Measurements from ENCODE around the gene CGB1. TPM values are rescaled to one million over a fixed set of nuclear protein-coding genes. Genes with fewer than 3 reads are reported as not detected.

Gene CGB1
- total and polyA plus RNA-seq, 2 of the 13 experiments (the other 11 are each of a cell fraction or from before 2014, with no cell fraction given): not detected

DNA sequence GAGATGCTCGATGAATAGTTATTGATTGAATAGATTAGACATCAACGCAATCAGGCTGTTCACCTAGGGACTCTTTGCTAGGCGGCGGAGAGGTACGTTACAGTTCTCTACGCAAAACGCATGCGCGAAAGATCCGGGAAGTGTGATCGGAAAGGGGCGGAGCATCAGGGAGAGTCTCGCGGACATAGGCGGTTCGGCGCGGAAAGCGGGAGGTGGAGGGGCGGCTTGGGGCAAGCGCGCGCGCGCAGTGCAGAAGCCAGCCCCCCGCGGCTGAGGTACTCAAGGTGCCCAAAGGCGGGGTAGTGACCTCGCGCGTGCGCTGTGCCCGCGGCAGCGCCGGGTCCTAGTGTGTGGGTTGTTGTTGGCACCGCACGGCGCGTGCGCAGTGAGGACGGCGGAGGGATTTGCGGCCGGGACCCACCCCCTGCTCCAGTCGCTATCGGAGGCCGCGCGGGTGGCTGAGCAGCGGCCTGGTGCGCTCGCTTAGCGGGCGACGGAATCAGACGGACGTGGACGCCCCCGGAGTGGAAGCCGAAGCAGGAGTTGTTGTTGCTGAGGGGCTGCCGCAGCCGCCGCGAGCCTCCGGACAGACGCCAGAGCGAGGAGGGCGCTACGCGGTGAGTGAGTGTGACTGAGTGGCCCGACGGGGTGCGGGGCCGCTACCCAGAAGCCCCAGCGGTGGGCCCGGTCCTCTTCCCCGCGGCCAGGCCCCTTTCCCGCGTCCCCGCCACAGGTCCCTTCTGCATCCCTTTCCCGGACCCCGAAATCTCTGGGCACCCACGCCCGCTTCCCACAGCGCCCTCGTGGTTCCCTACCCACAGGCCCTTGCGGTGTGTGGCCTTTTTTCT is 48.5 kb upstream of the CGB1 start, which contains the start of gene SNRNP70 (continued):
- TF ChIP-seq E2F5 (CRISPR knock-in tag; conservative IDR thresholded peaks at IDR 0.05) (peak; percentile 63; the same call in 1 of the 2 replicates), KAT2B (IDR thresholded peaks at IDR 0.05; ENCODE audit: borderline replicate concordance, low read depth, low read length) (peak; percentile 21; the same call in 1 of the 2 replicates), MAFG (CRISPR knock-in tag; IDR thresholded peaks at IDR 0.05) (peak; percentile 67; the same call in 1 of the 2 replicates), AKAP8 (CRISPR knock-in tag; IDR thresholded peaks at IDR 0.05) (peak; percentile 60; the same call in 1 of the 2 replicates), SIX1 (CRISPR knock-in tag; IDR thresholded peaks at IDR 0.05; ENCODE audit: borderline replicate concordance) (peak; percentile 6; the same call in 1 of the 2 replicates), MED1 (CRISPR knock-in tag; IDR thresholded peaks at IDR 0.05) (peak; percentile 68), SOX5 (CRISPR knock-in tag; IDR thresholded peaks at IDR 0.05; ENCODE audit: borderline replicate concordance) (0 out of 2 replicates have a peak, but pooled peaks have one; percentile 28), SATB2 (CRISPR knock-in tag; IDR thresholded peaks at IDR 0.05) (0 out of 2 replicates have a peak, but pooled peaks have one; percentile 39), MBD4 (IDR thresholded peaks at IDR 0.05; ENCODE audit: borderline replicate concordance, low read length) (no peak), ZSCAN29 (CRISPR knock-in tag; conservative IDR thresholded peaks at IDR 0.05) (no peak; the same call in 1 of the 2 replicates), SP4 (CRISPR knock-in tag; IDR thresholded peaks at IDR 0.05) (peak; percentile 96), ZNF605 (CRISPR knock-in tag; IDR thresholded peaks at IDR 0.05) (peak; percentile 73; the same call in 1 of the 2 replicates)
- TF ChIP-seq, protein P1, sequence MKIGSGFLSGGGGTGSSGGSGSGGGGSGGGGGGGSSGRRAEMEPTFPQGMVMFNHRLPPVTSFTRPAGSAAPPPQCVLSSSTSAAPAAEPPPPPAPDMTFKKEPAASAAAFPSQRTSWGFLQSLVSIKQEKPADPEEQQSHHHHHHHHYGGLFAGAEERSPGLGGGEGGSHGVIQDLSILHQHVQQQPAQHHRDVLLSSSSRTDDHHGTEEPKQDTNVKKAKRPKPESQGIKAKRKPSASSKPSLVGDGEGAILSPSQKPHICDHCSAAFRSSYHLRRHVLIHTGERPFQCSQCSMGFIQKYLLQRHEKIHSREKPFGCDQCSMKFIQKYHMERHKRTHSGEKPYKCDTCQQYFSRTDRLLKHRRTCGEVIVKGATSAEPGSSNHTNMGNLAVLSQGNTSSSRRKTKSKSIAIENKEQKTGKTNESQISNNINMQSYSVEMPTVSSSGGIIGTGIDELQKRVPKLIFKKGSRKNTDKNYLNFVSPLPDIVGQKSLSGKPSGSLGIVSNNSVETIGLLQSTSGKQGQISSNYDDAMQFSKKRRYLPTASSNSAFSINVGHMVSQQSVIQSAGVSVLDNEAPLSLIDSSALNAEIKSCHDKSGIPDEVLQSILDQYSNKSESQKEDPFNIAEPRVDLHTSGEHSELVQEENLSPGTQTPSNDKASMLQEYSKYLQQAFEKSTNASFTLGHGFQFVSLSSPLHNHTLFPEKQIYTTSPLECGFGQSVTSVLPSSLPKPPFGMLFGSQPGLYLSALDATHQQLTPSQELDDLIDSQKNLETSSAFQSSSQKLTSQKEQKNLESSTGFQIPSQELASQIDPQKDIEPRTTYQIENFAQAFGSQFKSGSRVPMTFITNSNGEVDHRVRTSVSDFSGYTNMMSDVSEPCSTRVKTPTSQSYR (CRISPR knock-in tag; IDR thresholded peaks at IDR 0.05; ENCODE audit: borderline replicate concordance): peak; percentile 59
- TF ChIP-seq, protein P2, sequence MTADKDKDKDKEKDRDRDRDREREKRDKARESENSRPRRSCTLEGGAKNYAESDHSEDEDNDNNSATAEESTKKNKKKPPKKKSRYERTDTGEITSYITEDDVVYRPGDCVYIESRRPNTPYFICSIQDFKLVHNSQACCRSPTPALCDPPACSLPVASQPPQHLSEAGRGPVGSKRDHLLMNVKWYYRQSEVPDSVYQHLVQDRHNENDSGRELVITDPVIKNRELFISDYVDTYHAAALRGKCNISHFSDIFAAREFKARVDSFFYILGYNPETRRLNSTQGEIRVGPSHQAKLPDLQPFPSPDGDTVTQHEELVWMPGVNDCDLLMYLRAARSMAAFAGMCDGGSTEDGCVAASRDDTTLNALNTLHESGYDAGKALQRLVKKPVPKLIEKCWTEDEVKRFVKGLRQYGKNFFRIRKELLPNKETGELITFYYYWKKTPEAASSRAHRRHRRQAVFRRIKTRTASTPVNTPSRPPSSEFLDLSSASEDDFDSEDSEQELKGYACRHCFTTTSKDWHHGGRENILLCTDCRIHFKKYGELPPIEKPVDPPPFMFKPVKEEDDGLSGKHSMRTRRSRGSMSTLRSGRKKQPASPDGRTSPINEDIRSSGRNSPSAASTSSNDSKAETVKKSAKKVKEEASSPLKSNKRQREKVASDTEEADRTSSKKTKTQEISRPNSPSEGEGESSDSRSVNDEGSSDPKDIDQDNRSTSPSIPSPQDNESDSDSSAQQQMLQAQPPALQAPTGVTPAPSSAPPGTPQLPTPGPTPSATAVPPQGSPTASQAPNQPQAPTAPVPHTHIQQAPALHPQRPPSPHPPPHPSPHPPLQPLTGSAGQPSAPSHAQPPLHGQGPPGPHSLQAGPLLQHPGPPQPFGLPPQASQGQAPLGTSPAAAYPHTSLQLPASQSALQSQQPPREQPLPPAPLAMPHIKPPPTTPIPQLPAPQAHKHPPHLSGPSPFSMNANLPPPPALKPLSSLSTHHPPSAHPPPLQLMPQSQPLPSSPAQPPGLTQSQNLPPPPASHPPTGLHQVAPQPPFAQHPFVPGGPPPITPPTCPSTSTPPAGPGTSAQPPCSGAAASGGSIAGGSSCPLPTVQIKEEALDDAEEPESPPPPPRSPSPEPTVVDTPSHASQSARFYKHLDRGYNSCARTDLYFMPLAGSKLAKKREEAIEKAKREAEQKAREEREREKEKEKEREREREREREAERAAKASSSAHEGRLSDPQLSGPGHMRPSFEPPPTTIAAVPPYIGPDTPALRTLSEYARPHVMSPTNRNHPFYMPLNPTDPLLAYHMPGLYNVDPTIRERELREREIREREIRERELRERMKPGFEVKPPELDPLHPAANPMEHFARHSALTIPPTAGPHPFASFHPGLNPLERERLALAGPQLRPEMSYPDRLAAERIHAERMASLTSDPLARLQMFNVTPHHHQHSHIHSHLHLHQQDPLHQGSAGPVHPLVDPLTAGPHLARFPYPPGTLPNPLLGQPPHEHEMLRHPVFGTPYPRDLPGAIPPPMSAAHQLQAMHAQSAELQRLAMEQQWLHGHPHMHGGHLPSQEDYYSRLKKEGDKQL (CRISPR knock-in tag; IDR thresholded peaks at IDR 0.05; ENCODE audit: low read depth): 0 out of 2 replicates have a peak, but pooled peaks have one; percentile 31
- TF ChIP-seq, protein P3, sequence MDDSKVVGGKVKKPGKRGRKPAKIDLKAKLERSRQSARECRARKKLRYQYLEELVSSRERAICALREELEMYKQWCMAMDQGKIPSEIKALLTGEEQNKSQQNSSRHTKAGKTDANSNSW (CRISPR knock-in tag; IDR thresholded peaks at IDR 0.05; ENCODE audit: borderline replicate concordance): no peak
- TF ChIP-seq, protein P4, sequence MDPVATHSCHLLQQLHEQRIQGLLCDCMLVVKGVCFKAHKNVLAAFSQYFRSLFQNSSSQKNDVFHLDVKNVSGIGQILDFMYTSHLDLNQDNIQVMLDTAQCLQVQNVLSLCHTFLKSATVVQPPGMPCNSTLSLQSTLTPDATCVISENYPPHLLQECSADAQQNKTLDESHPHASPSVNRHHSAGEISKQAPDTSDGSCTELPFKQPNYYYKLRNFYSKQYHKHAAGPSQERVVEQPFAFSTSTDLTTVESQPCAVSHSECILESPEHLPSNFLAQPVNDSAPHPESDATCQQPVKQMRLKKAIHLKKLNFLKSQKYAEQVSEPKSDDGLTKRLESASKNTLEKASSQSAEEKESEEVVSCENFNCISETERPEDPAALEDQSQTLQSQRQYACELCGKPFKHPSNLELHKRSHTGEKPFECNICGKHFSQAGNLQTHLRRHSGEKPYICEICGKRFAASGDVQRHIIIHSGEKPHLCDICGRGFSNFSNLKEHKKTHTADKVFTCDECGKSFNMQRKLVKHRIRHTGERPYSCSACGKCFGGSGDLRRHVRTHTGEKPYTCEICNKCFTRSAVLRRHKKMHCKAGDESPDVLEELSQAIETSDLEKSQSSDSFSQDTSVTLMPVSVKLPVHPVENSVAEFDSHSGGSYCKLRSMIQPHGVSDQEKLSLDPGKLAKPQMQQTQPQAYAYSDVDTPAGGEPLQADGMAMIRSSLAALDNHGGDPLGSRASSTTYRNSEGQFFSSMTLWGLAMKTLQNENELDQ (CRISPR knock-in tag; IDR thresholded peaks at IDR 0.05; ENCODE audit: borderline replicate concordance): peak; percentile 49; the same call in 1 of the 2 replicates
